GM21717 (cell line): ENCODE data around the gene CEP164.

ENCODE experiments used
- ATAC-seq: cut with Tn5 transposase; IDR thresholded peaks from one replicate; pipeline ENCODE4 v1.9.1; 2021; ENCODE audit warnings: mild to moderate bottlenecking, moderate library complexity; ENCODE audit not compliant: unreplicated experiment

The CEP164 gene

GRCh38 chr11:117303646-117304315, 23.9 kb upstream of the CEP164 start:
- no peak for ATAC-seq

- ATAC-seq: no peak
These were observed 22.5 kb upstream of the CEP164 start for GRCh38 chr11:117305145-117305544.

- no peak for ATAC-seq
These were observed 18.3 kb upstream of the CEP164 start for GRCh38 chr11:117309310-117309709.

GRCh38 chr11:117313091-117313490, 14.6 kb upstream of the CEP164 start:
- ATAC-seq: no peak

GRCh38 chr11:117313828-117314768, 13.6 kb upstream of the CEP164 start:
- ATAC-seq: no peak

- no peak for ATAC-seq
These were observed 12.8 kb upstream of the CEP164 start for GRCh38 chr11:117314840-117315239.

GRCh38 chr11:117315285-117316196, 12.1 kb upstream of the CEP164 start:
- ATAC-seq: no peak

- no peak for ATAC-seq
These were observed 11.3 kb upstream of the CEP164 start, which contains the start of gene BACE1 for GRCh38 chr11:117316197-117316961. Gene BACE1 (minus strand): TSS chr11:117316256. CDS start chr11:117315795, 461 bp downstream.

- no peak for ATAC-seq
These were observed 8.9 kb upstream of the CEP164 start for GRCh38 chr11:117318738-117319137.

GRCh38 chr11:117319214-117319840, 8.3 kb upstream of the CEP164 start:
- ATAC-seq: no peak

GRCh38 chr11:117327255-117327566, 443 bp upstream of the CEP164 start:
- ATAC-seq: peak; percentile 1

- ATAC-seq: peak; percentile 17
These were observed 839 bp downstream of the CEP164 start for GRCh38 chr11:117328375-117329010.

GRCh38 chr11:117332843-117333242, 5.2 kb downstream of the CEP164 start:
- no peak for ATAC-seq

- no peak for ATAC-seq
These were observed 6.3 kb downstream of the CEP164 start for GRCh38 chr11:117333917-117334316.

- ATAC-seq: no peak
These were observed 7.2 kb downstream of the CEP164 start for GRCh38 chr11:117334896-117335295.

- ATAC-seq: no peak
These were observed 7.7 kb downstream of the CEP164 start for GRCh38 chr11:117335399-117335798.

GRCh38 chr11:117337076-117337475, 9.4 kb downstream of the CEP164 start:
- no peak for ATAC-seq

GRCh38 chr11:117345039-117345438, 17.4 kb downstream of the CEP164 start:
- ATAC-seq: no peak

GRCh38 chr11:117354550-117354949, 26.9 kb downstream of the CEP164 start:
- no peak for ATAC-seq
